ENCODE data around the gene RNF17.

DNA sequence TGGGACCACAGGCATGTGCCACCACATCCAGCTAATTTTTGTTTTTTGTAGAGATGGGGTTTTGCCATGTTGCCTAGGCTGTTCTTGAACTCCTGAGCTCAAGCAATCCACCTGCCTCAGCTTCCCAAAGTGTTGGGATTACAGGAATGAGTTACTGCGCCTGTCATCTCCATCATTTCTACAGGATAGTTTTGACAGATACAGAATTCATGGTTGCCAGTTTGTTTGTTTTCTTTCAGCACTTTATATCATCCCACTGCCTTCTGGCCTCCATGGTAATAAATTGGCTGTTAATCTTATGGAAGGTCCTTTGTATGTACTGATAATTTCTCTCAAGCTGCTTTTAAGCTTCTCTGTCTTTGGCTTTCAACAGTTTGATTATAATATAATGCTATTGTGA, 165.2 kb downstream of the RNF17 start:
- no peak for TF ChIP-seq POLR2AphosphoS5 (IDR thresholded peaks at IDR 0.05; ENCODE audit: low read depth)
- TF ChIP-seq, protein P1, sequence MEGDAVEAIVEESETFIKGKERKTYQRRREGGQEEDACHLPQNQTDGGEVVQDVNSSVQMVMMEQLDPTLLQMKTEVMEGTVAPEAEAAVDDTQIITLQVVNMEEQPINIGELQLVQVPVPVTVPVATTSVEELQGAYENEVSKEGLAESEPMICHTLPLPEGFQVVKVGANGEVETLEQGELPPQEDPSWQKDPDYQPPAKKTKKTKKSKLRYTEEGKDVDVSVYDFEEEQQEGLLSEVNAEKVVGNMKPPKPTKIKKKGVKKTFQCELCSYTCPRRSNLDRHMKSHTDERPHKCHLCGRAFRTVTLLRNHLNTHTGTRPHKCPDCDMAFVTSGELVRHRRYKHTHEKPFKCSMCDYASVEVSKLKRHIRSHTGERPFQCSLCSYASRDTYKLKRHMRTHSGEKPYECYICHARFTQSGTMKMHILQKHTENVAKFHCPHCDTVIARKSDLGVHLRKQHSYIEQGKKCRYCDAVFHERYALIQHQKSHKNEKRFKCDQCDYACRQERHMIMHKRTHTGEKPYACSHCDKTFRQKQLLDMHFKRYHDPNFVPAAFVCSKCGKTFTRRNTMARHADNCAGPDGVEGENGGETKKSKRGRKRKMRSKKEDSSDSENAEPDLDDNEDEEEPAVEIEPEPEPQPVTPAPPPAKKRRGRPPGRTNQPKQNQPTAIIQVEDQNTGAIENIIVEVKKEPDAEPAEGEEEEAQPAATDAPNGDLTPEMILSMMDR (IDR thresholded peaks at IDR 0.05; ENCODE audit: insufficient read depth, low read length) = no peak

Data from HL-60 (cell line).